ENCODE measurements around the gene CEACAM7.

GRCh38 chr19:41690801-41691065, 2.7 kb upstream of the CEACAM7 start:
- no peak for TF ChIP-seq POLR2A (IDR thresholded peaks at IDR 0.05; ENCODE audit: low read depth)
- TF ChIP-seq CTCF (IDR thresholded peaks at IDR 0.05), result no peak
- TF ChIP-seq EP300 (IDR thresholded peaks at IDR 0.05), result no peak
- TF ChIP-seq POLR2AphosphoS5 (IDR thresholded peaks at IDR 0.05), result no peak

Measured in esophagus muscularis mucosa (tissue), 4 donors.